HG03457 (cell line): ENCODE measurements around the gene CDC20B.
"Not testable (repeated sequence)": the region's sequence is repeated elsewhere in the genome, so short reads cannot be mapped to it uniquely, and the experiment has no call there.

Experiments used
- ATAC-seq: cut with Tn5 transposase; IDR thresholded peaks from one replicate; pipeline ENCODE4 v1.9.1; 2021; ENCODE audit warnings: moderate number of reproducible peaks; ENCODE audit not compliant: unreplicated experiment

CDC20B gene

DNA sequence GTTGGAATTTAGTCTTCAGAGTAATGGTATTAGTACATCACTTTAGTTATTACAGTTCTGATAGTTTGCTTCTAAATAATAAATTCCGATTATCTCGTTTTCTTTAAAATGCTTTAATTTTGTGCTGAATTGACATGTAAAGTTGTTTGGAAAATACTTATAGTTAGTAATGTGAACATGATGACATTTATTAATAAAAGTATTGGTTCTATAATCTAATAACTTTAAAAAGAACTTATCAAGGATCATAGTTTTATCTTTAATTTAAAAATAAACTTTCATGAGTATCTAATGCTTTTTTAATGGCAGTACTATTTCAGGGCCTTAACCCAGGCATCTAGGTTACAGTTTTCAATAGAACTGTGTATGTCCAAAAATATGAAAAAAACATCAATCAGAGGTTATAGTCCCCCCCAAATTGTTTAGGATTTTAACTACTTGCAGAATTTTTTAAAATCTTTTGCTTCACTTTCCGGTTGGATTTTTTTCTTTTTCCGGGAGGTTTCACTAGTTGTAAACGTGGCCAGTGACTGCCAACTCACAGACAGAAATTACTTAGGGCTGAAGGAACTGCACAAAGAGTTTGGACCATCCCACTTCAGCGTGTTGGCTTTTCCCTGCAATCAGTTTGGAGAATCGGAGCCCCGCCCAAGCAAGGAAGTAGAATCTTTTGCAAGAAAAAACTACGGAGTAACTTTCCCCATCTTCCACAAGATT lies 12.3 kb downstream of the CDC20B start:
- no peak for ATAC-seq

DNA sequence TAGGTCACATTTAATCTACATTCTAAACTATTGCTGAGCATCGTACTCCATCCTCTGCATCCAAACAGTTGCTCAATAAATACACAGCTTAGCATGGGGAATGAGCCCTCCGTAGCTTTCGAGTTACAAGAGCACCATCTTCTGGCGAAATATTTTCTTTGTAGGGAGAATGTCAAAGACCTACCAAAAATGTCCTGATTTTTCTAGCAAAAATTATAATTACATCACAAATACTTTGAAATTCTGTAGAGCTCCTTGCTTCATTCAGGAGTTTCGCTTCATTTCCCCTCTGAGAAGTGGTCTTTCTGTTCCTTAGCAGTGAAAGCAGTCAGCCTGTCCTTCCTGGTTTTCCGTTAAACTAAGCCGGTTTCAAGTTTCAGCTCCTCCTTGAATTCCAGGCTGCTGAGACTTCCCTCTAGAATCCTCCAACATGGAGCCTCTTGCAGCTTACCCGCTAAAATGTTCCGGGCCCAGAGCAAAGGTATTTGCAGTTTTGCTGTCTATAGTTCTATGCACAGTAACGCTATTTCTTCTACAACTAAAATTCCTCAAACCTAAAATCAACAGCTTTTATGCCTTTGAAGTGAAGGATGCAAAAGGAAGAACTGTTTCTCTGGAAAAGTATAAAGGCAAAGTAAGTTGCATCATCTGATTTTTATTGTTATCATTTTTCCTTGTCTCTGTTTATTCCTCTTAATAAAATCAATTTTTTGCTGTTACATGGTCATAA lies 13.0 kb downstream of the CDC20B start, which contains the start of gene GPX8:
TSS of gene GPX8 (plus strand) at position 409 of the 730 bp plus-strand sequence. CDS start at position 431, 22 bp downstream.
- ATAC-seq = no peak

DNA sequence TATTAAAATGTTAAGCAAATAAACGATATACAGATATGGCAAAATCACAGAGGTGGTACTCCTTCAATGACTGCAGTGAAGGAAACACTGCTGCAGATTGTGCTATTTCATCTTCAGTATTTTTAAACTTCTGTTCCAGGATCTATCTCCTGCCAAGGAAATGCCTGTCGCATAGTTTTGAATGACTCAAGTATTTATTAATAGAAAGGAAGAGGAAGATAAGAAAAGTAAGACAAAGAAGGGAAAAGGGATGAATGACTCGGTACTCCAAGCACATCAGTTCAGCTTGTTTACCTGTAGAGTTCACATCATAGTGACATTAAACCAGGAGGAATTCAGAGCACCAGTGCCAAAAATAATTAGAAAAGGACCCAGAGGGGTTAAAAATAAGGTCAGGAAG lies 18.1 kb downstream of the CDC20B start:
- no peak for ATAC-seq

DNA sequence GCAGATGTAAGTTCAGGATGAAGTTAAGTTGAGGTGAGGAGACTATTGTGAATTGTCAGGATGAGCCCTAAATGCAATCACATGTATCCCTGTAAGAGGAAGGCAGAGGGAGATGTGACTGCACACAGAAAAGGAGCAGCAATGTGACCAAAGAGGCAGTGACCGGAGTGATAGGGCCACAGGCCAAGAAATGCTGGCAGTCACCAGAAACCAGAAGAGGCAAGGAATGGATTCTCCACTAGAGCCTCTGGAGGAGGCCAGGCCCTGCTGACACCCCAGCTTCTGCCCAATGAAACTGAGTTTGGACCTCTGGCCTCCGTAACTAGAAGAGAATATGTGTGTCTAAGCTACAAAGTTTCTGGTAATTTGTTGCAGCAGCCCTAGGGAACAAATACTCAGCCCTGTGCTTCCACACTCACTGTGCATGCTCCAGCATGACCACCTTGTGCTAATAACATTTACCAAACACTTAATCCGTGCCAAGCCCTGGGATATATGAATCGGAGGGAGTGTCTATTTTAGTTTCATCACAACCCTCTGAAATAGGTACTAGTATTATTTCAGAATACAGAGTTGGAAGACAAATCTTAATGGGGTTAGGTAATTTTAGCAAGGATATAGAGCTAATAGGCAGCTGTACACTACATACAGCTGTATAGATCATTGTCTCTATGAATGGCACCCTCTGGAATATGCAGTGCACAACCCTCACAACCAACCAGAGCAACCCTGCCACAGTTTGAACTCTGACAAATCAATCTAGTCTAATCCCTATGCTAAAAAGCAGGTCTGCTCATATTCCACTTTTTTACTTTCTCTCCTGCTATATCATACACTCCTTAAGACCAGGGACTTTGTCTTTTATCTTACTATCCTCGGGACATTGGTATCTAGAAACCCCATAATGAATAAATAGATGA lies 20.8 kb downstream of the CDC20B start:
- no peak for ATAC-seq

- no peak for ATAC-seq
Observed at GRCh38 chr5:55149308-55149795, 23.6 kb downstream of the CDC20B start.

- no peak for ATAC-seq
Observed at GRCh38 chr5:55146543-55147151, 26.3 kb downstream of the CDC20B start.

DNA sequence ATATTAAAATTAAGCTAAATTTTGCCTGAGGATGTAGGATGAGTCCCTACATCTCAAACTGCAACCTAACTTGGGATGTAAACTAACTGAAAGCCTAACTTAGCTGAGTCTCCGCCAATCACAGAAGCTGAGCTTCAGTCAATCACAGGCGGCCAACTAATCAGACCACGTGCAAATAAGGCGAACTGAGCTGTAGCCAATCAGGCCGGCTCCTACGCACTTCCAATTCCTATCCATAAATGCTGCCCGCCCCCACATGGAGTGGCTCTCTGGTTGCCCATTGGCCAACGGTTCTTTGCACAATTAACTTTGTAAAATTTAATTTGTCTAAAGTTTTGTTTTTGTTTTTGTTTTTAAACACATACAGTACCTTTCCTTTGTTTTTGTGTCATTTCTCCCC lies 26.9 kb downstream of the CDC20B start:
- no peak for ATAC-seq

DNA sequence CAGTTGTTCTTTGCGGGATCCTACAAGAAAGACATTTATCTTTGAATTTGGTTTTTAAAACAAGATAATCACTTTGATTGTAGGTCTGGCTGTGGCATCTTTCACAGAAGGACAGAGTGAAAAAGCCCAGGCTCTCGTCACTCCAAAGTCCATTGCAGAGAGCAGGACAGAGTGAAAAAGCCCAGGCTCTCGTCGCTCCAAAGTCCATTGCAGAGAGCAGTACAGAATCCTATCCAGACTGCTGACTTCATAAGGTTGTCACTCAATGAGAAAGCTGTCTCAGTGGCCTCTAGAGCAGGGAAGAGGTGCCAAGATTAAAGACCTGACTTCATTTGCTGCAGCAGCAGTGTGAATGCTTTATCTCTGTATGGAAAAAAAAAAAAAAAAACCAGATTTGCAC lies 29.4 kb downstream of the CDC20B start:
- ATAC-seq = no peak

GRCh38 chr5:55141945-55142690 lies 30.9 kb downstream of the CDC20B start:
- ATAC-seq = no peak

- no peak for ATAC-seq
Observed at GRCh38 chr5:55140908-55141665, 31.9 kb downstream of the CDC20B start.

DNA sequence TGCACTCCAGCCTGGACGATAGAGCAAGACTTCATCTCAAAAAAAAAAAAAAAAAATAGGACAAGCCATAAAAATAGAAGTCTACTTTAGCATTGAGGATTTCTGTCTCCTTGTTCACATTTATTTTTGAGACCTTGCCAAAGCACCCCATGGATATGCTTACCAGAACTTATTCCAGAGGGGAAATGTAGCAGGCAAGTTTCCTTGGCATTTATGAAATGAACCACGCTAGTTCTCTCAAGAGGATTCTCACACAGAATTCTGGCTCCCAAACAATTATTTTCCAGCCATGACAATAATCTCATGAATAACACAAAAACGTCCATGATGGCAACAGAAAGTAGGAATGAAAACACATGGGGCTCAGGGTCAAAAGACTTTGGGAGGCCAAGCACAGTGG lies 36.5 kb downstream of the CDC20B start:
- no peak for ATAC-seq

GRCh38 chr5:55134053-55134722 lies 38.8 kb downstream of the CDC20B start:
- no peak for ATAC-seq

- ATAC-seq = no peak
Observed at GRCh38 chr5:55123365-55123764, 49.6 kb downstream of the CDC20B start.

DNA sequence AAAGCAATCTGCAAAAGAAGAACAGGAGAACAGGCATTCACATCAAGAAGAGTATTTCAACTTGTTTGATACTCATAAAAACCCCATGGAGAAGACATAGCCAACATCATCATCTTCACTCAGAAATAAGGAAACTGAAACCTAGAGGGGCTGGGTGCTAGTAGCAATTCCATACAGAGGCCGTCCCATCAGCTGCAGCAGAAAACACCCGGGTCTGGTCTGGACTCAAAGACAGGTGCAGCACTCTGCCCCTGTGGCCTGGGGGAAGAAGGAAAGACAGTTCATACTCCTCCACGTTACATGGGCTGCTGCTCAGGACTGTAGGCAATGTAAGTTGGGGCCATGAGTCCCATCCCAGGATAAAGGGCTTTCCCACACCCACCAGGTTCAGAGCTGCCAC lies 58.9 kb downstream of the CDC20B start:
- no peak for ATAC-seq

DNA sequence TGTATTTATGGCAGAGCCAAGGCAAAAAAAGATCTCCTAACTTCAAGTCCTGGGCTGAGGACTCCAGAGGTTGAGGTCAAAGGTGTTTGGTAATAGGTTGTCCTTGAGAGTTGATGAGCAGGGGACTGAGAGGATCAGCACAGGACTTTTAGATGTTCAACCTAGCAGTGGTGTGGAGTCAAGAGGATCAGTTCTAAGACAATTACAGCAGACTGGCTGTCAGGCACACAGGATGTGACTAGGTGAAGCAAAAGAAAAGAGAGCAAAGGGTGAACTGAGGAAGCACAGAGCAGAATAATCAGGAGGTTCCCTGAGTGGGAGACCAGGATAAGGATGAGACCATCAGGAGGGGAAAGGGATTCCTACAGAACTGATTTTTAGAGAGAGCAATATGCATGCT lies 59.6 kb downstream of the CDC20B start:
- ATAC-seq = no peak

DNA sequence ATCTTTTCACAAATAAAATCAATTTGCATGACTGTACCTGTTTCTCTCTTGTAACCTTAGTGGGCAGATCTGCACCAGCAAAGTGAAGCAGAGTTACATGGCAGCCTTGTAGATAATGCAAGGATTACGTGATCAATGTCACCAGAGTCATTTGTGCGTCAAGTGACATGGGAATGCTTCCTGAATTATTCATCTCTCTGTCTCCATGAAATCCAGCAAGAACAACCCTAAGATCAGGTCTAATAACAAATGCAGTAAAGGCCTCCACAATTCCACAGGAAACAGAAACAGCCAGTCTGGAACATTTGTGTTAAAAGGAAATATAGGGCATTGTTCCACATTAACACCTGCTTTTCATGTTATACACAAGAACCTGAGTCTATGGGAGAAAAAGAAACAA lies 62.8 kb downstream of the CDC20B start:
- ATAC-seq = no peak

- no peak for ATAC-seq
Observed at GRCh38 chr5:55108661-55109060, 64.3 kb downstream of the CDC20B start.

- not testable (repeated sequence) for ATAC-seq
Observed at GRCh38 chr5:55105976-55106375, 67.0 kb downstream of the CDC20B start.
